Measurements from ENCODE around the gene ADAM22.

DNA sequence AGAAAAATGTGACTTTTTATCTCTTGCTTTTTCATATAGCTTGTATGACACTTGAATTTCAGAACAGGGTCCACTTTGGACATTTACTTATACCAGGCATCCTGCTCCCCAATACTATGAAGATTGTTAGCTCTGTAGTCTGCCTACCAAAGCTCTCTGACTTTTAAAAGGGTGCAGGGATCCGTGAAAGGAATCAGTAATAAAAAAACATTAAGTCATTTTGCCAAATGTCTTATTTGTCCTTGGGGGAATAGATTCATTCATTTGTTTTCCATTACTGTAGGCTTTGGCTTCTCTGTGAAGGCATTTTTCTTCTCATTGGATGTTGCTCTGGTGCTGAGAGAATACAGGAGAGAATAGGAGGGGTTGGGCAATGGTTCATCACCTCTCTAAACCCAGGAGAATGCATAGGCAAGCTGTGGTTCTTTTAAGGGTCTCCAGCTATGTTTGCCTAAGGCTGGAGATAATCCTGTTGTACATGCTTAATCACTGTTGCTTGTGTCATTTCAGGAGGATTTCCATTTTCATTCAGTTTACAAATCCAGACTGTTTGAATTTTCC, 182.3 kb downstream of the ADAM22 start:
- TF ChIP-seq ZNF830 (tag by site-specific recombination; IDR thresholded peaks at IDR 0.05; ENCODE audit: low read depth) (no peak), ZNF24 (tag by site-specific recombination; IDR thresholded peaks at IDR 0.05) (no peak), ZNF548 (tag by site-specific recombination; IDR thresholded peaks at IDR 0.05) (no peak)
- TF ChIP-seq, protein P1, sequence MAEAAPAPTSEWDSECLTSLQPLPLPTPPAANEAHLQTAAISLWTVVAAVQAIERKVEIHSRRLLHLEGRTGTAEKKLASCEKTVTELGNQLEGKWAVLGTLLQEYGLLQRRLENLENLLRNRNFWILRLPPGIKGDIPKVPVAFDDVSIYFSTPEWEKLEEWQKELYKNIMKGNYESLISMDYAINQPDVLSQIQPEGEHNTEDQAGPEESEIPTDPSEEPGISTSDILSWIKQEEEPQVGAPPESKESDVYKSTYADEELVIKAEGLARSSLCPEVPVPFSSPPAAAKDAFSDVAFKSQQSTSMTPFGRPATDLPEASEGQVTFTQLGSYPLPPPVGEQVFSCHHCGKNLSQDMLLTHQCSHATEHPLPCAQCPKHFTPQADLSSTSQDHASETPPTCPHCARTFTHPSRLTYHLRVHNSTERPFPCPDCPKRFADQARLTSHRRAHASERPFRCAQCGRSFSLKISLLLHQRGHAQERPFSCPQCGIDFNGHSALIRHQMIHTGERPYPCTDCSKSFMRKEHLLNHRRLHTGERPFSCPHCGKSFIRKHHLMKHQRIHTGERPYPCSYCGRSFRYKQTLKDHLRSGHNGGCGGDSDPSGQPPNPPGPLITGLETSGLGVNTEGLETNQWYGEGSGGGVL (tag by site-specific recombination; IDR thresholded peaks at IDR 0.05), result no peak
- TF ChIP-seq, protein P2, sequence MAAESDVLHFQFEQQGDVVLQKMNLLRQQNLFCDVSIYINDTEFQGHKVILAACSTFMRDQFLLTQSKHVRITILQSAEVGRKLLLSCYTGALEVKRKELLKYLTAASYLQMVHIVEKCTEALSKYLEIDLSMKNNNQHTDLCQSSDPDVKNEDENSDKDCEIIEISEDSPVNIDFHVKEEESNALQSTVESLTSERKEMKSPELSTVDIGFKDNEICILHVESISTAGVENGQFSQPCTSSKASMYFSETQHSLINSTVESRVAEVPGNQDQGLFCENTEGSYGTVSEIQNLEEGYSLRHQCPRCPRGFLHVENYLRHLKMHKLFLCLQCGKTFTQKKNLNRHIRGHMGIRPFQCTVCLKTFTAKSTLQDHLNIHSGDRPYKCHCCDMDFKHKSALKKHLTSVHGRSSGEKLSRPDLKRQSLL (tag by site-specific recombination; IDR thresholded peaks at IDR 0.05), result no peak

Measured in HEK293 (cell line).